ENCODE measurements around the gene MRPS34.

MRPS34 gene

DNA sequence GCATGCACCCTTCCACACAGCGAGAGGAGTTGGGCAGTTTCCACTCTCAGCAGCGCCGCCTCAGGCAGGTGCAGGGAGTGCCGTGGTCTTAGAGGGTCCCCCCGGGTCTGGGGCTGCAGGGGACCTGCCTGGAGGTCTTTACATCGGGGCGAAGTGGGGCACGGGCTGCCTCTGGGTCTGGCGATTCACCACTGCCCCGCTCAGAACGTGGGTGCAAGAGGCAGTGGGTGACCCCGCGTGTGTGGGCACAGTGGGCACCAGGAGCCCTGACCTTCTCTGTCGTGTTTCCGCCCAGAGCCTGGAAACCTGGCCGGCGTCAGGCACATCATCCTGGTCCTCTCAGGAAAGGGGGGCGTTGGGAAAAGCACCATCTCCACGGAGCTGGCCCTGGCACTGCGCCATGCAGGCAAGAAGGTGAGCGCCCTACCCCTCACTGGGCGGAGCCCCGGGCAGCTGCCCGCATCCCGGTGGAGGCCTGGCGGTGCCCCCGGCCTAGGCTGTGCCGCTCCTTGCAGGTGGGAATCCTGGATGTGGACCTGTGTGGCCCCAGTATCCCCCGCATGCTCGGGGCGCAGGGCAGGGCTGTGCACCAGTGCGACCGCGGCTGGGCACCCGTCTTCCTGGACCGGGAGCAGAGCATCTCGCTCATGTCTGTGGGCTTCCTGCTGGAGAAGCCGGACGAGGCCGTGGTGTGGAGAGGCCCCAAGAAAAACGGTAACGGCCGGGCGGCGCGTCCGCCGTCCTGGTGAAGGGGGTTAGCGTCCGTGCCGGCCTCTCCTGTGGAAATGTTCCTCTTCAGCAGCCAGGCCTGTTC lies 13.5 kb upstream of the MRPS34 start:
- Histone ChIP-seq H3K4me1 (ENCODE audit: insufficient read depth, low read length, severe bottlenecking) (peaks cover 10% of the 10 kb centered on the region), H3K4me2 (ENCODE audit: low read length) (no peak overlapping the region), H3K79me2 (ENCODE audit: insufficient read depth, low read length) (peaks cover 6% of the 10 kb centered on the region), H3K27me3 (ENCODE audit: insufficient read depth, low read length) (no peaks in the 10 kb centered on the region), H3K27ac (ENCODE audit: low read depth, low read length, poor library complexity, severe bottlenecking) (no peak overlapping the region), H2AFZ (ENCODE audit: low read length) (no peak overlapping the region), H3K9me3 (ENCODE audit: low read length) (no peaks in the 10 kb centered on the region), H3F3A (ENCODE audit: insufficient read depth, low read length) (no peaks in the 10 kb centered on the region), H3K4me3 (ENCODE audit: low read depth, low read length, poor library complexity, severe bottlenecking) (no peak overlapping the region), H3K9me2 (ENCODE audit: low read depth, low read length) (no peaks in the 10 kb centered on the region), H3K36me3 (ENCODE audit: insufficient read depth, low read length) (peaks cover 42% of the 10 kb centered on the region), H3K9ac (ENCODE audit: low read length) (no peak overlapping the region), H4K20me1 (ENCODE audit: insufficient read depth, low read length) (no peaks in the 10 kb centered on the region)
- TF ChIP-seq EZH2 (IDR thresholded peaks at IDR 0.05; ENCODE audit: borderline replicate concordance, low read length) (no peak), CTCF (IDR thresholded peaks at IDR 0.05; ENCODE audit: low read length) (no peak)

DNA sequence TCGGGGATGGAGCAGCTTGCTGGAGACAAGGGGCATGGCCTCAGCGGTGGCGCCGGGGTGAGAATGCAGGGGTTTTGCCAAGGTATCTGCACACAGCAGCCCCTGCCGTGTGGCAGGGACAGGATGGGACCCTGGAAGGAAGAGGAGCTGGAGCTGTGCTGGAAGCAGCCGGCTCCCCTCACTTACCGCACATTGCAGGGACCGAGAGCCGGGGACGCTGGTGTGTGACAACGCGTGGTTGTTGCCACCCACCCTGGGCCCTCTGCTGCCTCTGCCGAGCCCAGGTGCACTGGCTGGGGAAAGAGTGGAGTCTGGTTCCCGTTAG lies 12.9 kb upstream of the MRPS34 start:
- no peak overlapping the region for H3K9ac ChIP-seq (ENCODE audit: low read length)
- H3K79me2 ChIP-seq (ENCODE audit: insufficient read depth, low read length) = peaks cover 6% of the 10 kb centered on the region
- peaks cover 16% of the 10 kb centered on the region for H3K4me1 ChIP-seq (ENCODE audit: insufficient read depth, low read length, severe bottlenecking)
- no peak overlapping the region for H3K4me3 ChIP-seq (ENCODE audit: low read depth, low read length, poor library complexity, severe bottlenecking)
- H3K4me2 ChIP-seq (ENCODE audit: low read length) = no peak overlapping the region
- H3K27me3 ChIP-seq (ENCODE audit: insufficient read depth, low read length) = no peaks in the 10 kb centered on the region
- no peak overlapping the region for H3K27ac ChIP-seq (ENCODE audit: low read depth, low read length, poor library complexity, severe bottlenecking)
- no peaks in the 10 kb centered on the region for H3K9me2 ChIP-seq (ENCODE audit: low read depth, low read length)
- H3K36me3 ChIP-seq (ENCODE audit: insufficient read depth, low read length) = peaks cover 45% of the 10 kb centered on the region
- H2AFZ ChIP-seq (ENCODE audit: low read length) = no peak overlapping the region
- no peaks in the 10 kb centered on the region for H4K20me1 ChIP-seq (ENCODE audit: insufficient read depth, low read length)
- no peaks in the 10 kb centered on the region for H3K9me3 ChIP-seq (ENCODE audit: low read length)
- TF ChIP-seq EZH2 (IDR thresholded peaks at IDR 0.05; ENCODE audit: borderline replicate concordance, low read length) (no peak), CTCF (IDR thresholded peaks at IDR 0.05; ENCODE audit: low read length) (no peak)
- H3F3A ChIP-seq (ENCODE audit: insufficient read depth, low read length) = no peaks in the 10 kb centered on the region

GRCh38 chr16:1784977-1785845 lies 12.3 kb upstream of the MRPS34 start:
- Histone ChIP-seq H3K4me3 (ENCODE audit: low read depth, low read length, poor library complexity, severe bottlenecking) (no peak overlapping the region), H3K79me2 (ENCODE audit: insufficient read depth, low read length) (peaks cover 6% of the 10 kb centered on the region), H2AFZ (ENCODE audit: low read length) (no peak overlapping the region), H3K9ac (ENCODE audit: low read length) (no peak overlapping the region), H3K4me1 (ENCODE audit: insufficient read depth, low read length, severe bottlenecking) (peaks cover 20% of the 10 kb centered on the region), H3K27me3 (ENCODE audit: insufficient read depth, low read length) (no peaks in the 10 kb centered on the region), H3K4me2 (ENCODE audit: low read length) (no peak overlapping the region), H3K9me2 (ENCODE audit: low read depth, low read length) (no peaks in the 10 kb centered on the region), H4K20me1 (ENCODE audit: insufficient read depth, low read length) (no peaks in the 10 kb centered on the region), H3F3A (ENCODE audit: insufficient read depth, low read length) (0 out of 2 replicates have a peak, but pooled peaks cover 3% of the 10 kb centered on the region), H3K36me3 (ENCODE audit: insufficient read depth, low read length) (peaks cover 45% of the 10 kb centered on the region), H3K9me3 (ENCODE audit: low read length) (no peaks in the 10 kb centered on the region), H3K27ac (ENCODE audit: low read depth, low read length, poor library complexity, severe bottlenecking) (no peak overlapping the region)
- TF ChIP-seq EZH2 (IDR thresholded peaks at IDR 0.05; ENCODE audit: borderline replicate concordance, low read length) (no peak), CTCF (IDR thresholded peaks at IDR 0.05; ENCODE audit: low read length) (no peak)

Data from OCI-LY1 (cell line).